K562 (cell line): ENCODE measurements around the gene FILIP1L. TPM values are rescaled to one million over a fixed set of nuclear protein-coding genes. Genes with fewer than 3 reads are reported as not detected.
A peak's percentile ranks its signal among the peaks of the same experiment; 100 is the strongest.

Experiments used
- ARHGAP35 ChIP-seq: fragments of 450-650 bp; IDR thresholded peaks from 2 replicates; pipeline ENCODE4 v1.6.1; 2018; ENCODE audit not compliant: partially characterized antibody
- ASH1L ChIP-seq: fragments of 450-650 bp; IDR thresholded peaks from 2 replicates; pipeline ENCODE4 v1.6.1; 2018; ENCODE audit warnings: borderline replicate concordance, mild to moderate bottlenecking, low read depth; ENCODE audit not compliant: partially characterized antibody
- CREB5 ChIP-seq: fragments of 250-450 bp; sonication (Bioruptor Pico); IDR thresholded peaks from 2 replicates; pipeline ENCODE4 v1.5.0; 2020; ENCODE audit warnings: mild to moderate bottlenecking
- ESRRA ChIP-seq: fragments of 450-650 bp; IDR thresholded peaks from 2 replicates; pipeline ENCODE4 v1.6.1; 2014; ENCODE audit warnings: low read depth, mild to moderate bottlenecking, moderate library complexity, borderline replicate concordance
- FOSL1 ChIP-seq: fragments of 200-800 bp; sonication (Bioruptor generic); conservative IDR thresholded peaks from 2 replicates; pipeline ENCODE4 v1.6.1; 2016; ENCODE audit warnings: missing genetic modification characterization, missing compliant biosample characterization
- FUS ChIP-seq: fragments of 200-400 bp; formaldehyde crosslinking; optimal IDR thresholded peaks from 2 replicates; pipeline ENCODE3; 2017; ENCODE audit warnings: low read depth, low read length
- HDAC6 ChIP-seq: IDR thresholded peaks from 2 replicates; pipeline ENCODE4 v1.6.1; 2012; ENCODE audit warnings: low read depth, mild to moderate bottlenecking, control low read depth, inconsistent platforms, low read length, moderate library complexity
- KLF16 ChIP-seq: IDR thresholded peaks from 2 replicates; pipeline ENCODE4 v1.6.1; 2016; ENCODE audit warnings: antibody characterized with exemption
- NCOA4 ChIP-seq: fragments of 450-650 bp; IDR thresholded peaks from 2 replicates; pipeline ENCODE4 v1.6.1; 2018; ENCODE audit warnings: mild to moderate bottlenecking; ENCODE audit not compliant: partially characterized antibody
- RB1 ChIP-seq: fragments of 450-650 bp; IDR thresholded peaks from 2 replicates; pipeline ENCODE4 v1.6.1; 2017; ENCODE audit warnings: low read depth, mild to moderate bottlenecking
- SPI1 ChIP-seq: IDR thresholded peaks from 2 replicates; pipeline ENCODE4 v1.6.1; 2011; ENCODE audit warnings: low read depth, low read length, control low read depth, borderline replicate concordance
- SRSF9 ChIP-seq: fragments of 200-400 bp; formaldehyde crosslinking; IDR thresholded peaks from 2 replicates; pipeline ENCODE4 v1.6.1; 2017; ENCODE audit warnings: low read depth, low read length, borderline replicate concordance
- ZNF165 ChIP-seq: fragments of 250-450 bp; sonication (Bioruptor Pico); IDR thresholded peaks from 2 replicates; pipeline ENCODE4 v1.4.0; 2020; ENCODE audit warnings: borderline replicate concordance
- polyA plus RNA-seq, 8 experiments: library from polyadenylated mRNA; depleted of rRNA in 4 of 8; stranded (reverse) in 5 of 8; unstranded in 3 of 8; fragments of >200 nt; fragmentation: Nextera tagmentation in 2 of 8; fragmentation: Illumina TruSeq in 1 of 8; extraction: Ambion mirVana in 2 of 8; extraction: Trizol in 1 of 8; gene quantifications; 2 replicates each; pipeline versions ENCODE4 v1.2.1 to v1.2.3, GENCODE V29; 2011 to 2014; ENCODE audit warnings: inconsistent platforms in 1 of 8, missing spikeins in 1 of 8
- total RNA-seq, 7 experiments: library from RNA; depleted of rRNA in 6 of 7; stranded (reverse); fragments of >200 nt in 6 of 7; fragmentation: Illumina TruSeq in 2 of 7; extraction: Trizol in 2 of 7; gene quantifications; 2 replicates each; pipeline versions ENCODE4 v1.2.1 to v1.2.3, GENCODE V29; 2011 to 2021; ENCODE audit warnings: low replicate concordance in 1 of 7
- TF ChIP-seq, protein P1 (sequence below): IDR thresholded peaks from 2 replicates; pipeline ENCODE4 v1.6.1; 2011; ENCODE audit warnings: borderline replicate concordance, low read depth, mild to moderate bottlenecking, moderate library complexity, low read length; ENCODE audit not compliant: insufficient read depth, poor library complexity, severe bottlenecking
- TF ChIP-seq, protein P2 (sequence below): sonication (generic); formaldehyde crosslinking; IDR thresholded peaks from 2 replicates; pipeline ENCODE4 v1.8.0; 2022; ENCODE audit warnings: mild to moderate bottlenecking, missing genetic modification reagents
- TF ChIP-seq, protein P3 (sequence below), 2 experiments: fragments of 150-350 bp in 1 of 2; IDR thresholded peaks; 2 replicates each; pipeline ENCODE4 v1.6.1; 2012 to 2016; ENCODE audit warnings: low read depth in 2 of 2, low read length in 2 of 2, mild to moderate bottlenecking in 1 of 2, moderate library complexity in 1 of 2
- TF ChIP-seq, protein P4 (sequence below), 2 experiments: fragments of 450-650 bp; conservative IDR thresholded peaks; 2 replicates each; pipeline ENCODE4 v1.6.1; 2017; ENCODE audit warnings: mild to moderate bottlenecking in 2 of 2, moderate library complexity in 2 of 2

Gene FILIP1L
- total and polyA plus RNA-seq, 9 of the 15 experiments (the other 6 are each of a cell fraction or from before 2014, with no cell fraction given): 0.50 to 2.1 (median 1.1) TPM

- TF ChIP-seq, protein P1, sequence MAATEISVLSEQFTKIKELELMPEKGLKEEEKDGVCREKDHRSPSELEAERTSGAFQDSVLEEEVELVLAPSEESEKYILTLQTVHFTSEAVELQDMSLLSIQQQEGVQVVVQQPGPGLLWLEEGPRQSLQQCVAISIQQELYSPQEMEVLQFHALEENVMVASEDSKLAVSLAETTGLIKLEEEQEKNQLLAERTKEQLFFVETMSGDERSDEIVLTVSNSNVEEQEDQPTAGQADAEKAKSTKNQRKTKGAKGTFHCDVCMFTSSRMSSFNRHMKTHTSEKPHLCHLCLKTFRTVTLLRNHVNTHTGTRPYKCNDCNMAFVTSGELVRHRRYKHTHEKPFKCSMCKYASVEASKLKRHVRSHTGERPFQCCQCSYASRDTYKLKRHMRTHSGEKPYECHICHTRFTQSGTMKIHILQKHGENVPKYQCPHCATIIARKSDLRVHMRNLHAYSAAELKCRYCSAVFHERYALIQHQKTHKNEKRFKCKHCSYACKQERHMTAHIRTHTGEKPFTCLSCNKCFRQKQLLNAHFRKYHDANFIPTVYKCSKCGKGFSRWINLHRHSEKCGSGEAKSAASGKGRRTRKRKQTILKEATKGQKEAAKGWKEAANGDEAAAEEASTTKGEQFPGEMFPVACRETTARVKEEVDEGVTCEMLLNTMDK: no peak
- TF ChIP-seq, protein P2, sequence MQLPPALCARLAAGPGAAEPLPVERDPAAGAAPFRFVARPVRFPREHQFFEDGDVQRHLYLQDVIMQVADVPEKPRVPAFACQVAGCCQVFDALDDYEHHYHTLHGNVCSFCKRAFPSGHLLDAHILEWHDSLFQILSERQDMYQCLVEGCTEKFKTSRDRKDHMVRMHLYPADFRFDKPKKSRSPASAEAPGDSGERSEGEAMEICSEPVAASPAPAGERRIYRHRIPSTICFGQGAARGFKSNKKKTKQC: no peak
- TF ChIP-seq, protein P3, sequence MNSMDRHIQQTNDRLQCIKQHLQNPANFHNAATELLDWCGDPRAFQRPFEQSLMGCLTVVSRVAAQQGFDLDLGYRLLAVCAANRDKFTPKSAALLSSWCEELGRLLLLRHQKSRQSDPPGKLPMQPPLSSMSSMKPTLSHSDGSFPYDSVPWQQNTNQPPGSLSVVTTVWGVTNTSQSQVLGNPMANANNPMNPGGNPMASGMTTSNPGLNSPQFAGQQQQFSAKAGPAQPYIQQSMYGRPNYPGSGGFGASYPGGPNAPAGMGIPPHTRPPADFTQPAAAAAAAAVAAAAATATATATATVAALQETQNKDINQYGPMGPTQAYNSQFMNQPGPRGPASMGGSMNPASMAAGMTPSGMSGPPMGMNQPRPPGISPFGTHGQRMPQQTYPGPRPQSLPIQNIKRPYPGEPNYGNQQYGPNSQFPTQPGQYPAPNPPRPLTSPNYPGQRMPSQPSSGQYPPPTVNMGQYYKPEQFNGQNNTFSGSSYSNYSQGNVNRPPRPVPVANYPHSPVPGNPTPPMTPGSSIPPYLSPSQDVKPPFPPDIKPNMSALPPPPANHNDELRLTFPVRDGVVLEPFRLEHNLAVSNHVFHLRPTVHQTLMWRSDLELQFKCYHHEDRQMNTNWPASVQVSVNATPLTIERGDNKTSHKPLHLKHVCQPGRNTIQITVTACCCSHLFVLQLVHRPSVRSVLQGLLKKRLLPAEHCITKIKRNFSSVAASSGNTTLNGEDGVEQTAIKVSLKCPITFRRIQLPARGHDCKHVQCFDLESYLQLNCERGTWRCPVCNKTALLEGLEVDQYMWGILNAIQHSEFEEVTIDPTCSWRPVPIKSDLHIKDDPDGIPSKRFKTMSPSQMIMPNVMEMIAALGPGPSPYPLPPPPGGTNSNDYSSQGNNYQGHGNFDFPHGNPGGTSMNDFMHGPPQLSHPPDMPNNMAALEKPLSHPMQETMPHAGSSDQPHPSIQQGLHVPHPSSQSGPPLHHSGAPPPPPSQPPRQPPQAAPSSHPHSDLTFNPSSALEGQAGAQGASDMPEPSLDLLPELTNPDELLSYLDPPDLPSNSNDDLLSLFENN (IDR thresholded peaks at IDR 0.05; ENCODE audit: low read depth in 2 of 2, low read length in 2 of 2): no peak
- TF ChIP-seq RB1 (no peak), SRSF9 (no peak), ESRRA (peak; percentile 19; the same call in 1 of the 2 replicates), SPI1 (no peak), CREB5 (CRISPR knock-in tag) (no peak), FOSL1 (tag) (0 out of 2 replicates have a peak, but pooled peaks have one; percentile 62), KLF16 (peak; percentile 77), ARHGAP35 (no peak), NCOA4 (no peak), FUS (no peak), HDAC6 (no peak), ASH1L (no peak), ZNF165 (no peak)
- TF ChIP-seq, protein P4, sequence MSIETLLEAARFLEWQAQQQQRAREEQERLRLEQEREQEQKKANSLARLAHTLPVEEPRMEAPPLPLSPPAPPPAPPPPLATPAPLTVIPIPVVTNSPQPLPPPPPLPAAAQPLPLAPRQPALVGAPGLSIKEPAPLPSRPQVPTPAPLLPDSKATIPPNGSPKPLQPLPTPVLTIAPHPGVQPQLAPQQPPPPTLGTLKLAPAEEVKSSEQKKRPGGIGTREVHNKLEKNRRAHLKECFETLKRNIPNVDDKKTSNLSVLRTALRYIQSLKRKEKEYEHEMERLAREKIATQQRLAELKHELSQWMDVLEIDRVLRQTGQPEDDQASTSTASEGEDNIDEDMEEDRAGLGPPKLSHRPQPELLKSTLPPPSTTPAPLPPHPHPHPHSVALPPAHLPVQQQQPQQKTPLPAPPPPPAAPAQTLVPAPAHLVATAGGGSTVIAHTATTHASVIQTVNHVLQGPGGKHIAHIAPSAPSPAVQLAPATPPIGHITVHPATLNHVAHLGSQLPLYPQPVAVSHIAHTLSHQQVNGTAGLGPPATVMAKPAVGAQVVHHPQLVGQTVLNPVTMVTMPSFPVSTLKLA (conservative IDR thresholded peaks at IDR 0.05): peak in 1 of 2 experiments; percentile 50; a peak in 2 of 4 replicates
Measured at GRCh38 chr3:100060685-100061484, 53.4 kb downstream of the FILIP1L start (continued).
